GM10248 (cell line): Measurements from ENCODE around the gene TMEM132A.

Experiments
- CTCF ChIA-PET: fragments of 300-600 bp; sonication (Branson Sonifier 250); formaldehyde crosslinking; extraction: SDS; loops from one replicate; lab custom pipeline; 2021; ENCODE audit warnings: antibody characterized with exemption; lab: Yijun Ruan, JAX
- POLR2A ChIA-PET: fragments of 350-650 bp; sonication (Branson Sonifier 250); formaldehyde crosslinking; extraction: SDS; loops from one replicate; lab custom pipeline; 2020; ENCODE audit warnings: antibody characterized with exemption; lab: Yijun Ruan, JAX
- DNase-seq: peaks from one replicate; pipeline ENCODE4 v3.0.0; 2012; ENCODE audit errors: extremely low spot score
- TF ChIP-seq, protein P1 (sequence below): IDR thresholded peaks from 2 replicates; pipeline ENCODE4 v1.5.1; 2012; ENCODE audit warnings: mild to moderate bottlenecking, low read depth; ENCODE audit errors: extremely low read depth, missing control alignments, control extremely low read depth

TMEM132A gene

DNA sequence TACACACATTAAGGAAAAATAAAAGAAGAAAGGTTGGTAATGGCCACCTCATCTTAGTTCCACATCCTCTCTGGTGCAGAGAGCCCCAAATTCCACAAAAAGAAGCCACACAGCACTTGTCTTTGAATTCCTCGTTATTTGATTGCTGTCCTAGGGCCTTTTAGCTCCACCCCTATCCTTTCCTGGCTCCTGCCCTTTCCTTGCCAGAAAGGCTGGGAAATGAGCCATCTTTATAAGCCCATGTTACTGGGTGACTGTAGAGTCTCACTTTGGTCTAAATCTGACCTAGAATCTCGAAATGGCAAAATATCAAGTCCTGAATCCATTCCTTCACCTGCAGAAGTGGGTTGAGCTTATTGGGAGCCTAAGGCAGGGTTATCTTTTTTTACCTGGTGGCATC is 4.3 kb upstream of the TMEM132A start:
- no peak for DNase-seq
- ChIA-PET POLR2A (no interaction called here), CTCF (interaction anchor here (1.6 to 10.6 kb wide), 4 partner anchors 10 to 267 kb away, joined by 5 to 112 read pairs (median 18); partner anchors contain the start of gene PRPF19)
- TF ChIP-seq, protein P1, sequence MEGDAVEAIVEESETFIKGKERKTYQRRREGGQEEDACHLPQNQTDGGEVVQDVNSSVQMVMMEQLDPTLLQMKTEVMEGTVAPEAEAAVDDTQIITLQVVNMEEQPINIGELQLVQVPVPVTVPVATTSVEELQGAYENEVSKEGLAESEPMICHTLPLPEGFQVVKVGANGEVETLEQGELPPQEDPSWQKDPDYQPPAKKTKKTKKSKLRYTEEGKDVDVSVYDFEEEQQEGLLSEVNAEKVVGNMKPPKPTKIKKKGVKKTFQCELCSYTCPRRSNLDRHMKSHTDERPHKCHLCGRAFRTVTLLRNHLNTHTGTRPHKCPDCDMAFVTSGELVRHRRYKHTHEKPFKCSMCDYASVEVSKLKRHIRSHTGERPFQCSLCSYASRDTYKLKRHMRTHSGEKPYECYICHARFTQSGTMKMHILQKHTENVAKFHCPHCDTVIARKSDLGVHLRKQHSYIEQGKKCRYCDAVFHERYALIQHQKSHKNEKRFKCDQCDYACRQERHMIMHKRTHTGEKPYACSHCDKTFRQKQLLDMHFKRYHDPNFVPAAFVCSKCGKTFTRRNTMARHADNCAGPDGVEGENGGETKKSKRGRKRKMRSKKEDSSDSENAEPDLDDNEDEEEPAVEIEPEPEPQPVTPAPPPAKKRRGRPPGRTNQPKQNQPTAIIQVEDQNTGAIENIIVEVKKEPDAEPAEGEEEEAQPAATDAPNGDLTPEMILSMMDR = no peak

DNA sequence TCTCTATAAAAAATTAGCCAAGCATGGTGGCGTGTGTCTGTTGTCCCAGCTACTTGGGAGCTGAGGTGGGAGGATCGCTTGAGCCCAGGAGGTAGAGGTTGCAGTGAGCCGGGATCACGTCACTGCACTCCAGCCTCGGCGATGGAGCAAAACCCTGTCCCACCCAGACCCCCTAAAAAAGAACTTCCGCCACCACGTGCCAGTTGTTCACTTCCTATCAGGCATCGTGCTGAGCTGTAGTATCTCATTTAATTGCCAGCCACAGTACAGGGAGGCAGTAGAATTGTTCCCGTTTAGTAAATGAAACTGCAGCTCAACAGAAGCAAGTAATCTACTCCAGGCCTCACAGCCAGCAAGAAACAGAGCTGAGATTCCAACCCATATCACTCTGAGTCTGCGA is 3.0 kb upstream of the TMEM132A start:
- DNase-seq = no peak
- ChIA-PET CTCF (interaction anchor here (1.3 to 10.6 kb wide), 2 partner anchors 9 to 18 kb away, joined by 4 to 112 read pairs; partner anchors contain the start of gene PRPF19), POLR2A (interaction anchor here (0.7 kb wide), 1 partner anchor 1073 kb away, joined by 3 read pairs; no protein-coding TSS in a partner anchor)
- TF ChIP-seq, protein P1 = no peak

DNA sequence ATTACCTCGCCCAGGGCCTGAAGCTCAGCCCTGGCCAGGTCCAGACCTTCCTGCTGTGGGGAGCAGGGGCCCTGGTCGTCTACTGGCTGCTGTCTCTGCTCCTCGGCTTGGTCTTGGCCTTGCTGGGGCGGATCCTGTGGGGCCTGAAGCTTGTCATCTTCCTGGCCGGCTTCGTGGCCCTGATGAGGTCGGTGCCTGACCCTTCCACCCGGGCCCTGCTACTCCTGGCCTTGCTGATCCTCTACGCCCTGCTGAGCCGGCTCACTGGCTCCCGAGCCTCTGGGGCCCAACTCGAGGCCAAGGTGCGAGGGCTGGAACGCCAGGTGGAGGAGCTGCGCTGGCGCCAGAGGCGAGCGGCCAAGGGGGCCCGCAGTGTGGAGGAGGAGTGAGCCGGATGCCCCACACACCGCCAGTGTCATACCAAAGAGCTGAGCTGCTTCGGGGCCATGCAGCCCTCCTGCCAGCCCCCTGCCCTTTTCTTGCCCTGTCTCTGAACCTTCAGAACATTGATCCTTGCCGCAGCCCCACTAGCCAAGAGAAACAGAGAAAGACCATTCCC is 2.4 kb upstream of the TMEM132A start:
- no peak for DNase-seq
- CTCF ChIA-PET = interaction anchor here (0.9 to 1.3 kb wide), 3 partner anchors 8 to 22 kb away, joined by 3 to 5 read pairs (median 4); partner anchors contain the start of gene TMEM109
- TF ChIP-seq, protein P1 = no peak
- POLR2A ChIA-PET = interaction anchor here (0.5 to 0.7 kb wide), 2 partner anchors 17 to 1072 kb away, joined by 3 read pairs; no protein-coding TSS in a partner anchor

DNA sequence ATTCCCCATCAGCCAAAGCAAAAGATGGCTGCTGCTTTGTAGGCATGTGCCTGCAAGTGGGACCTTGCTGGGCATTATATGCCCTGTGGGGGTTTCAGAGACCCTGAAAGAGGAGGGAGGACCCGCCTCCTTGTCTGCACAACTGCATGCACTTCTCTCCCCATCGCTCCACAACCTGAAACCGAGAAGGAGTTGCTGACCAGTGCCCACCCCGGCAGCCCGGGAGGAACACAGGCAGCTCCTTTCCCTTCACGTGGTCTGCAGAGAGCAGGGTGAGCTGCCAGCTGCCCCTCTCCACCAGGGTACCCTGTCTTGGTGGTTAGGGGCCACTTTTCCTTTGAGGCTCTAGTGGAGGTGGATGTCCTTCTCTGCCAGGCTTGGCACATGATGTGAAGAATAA is 1.4 kb upstream of the TMEM132A start:
- CTCF ChIA-PET = interaction anchor here (1.0 to 1.8 kb wide), 4 partner anchors 8 to 372 kb away, joined by 3 to 8 read pairs (median 4); partner anchors contain the start of genes TMEM109 and VWCE
- TF ChIP-seq, protein P1 = no peak

DNA sequence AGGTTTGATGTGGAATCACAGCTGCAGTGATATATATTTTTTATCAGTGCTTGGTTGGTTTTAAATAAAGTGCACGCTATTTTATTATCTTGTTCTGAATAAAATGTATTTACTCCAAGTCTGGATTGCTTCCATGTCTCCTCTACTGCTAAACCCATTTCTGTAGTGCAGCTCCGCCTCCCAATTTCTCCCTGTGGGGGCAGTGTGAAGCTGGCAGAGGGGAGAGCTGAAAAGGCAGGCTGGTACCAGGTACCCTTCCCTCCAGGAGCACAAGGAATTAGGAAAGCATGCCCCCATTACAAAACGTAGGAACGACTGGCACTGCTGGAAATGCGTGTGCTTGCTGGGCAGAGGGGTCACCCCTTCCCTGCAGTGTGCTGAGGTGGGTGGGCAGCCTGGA is 934 bp upstream of the TMEM132A start:
- ChIA-PET POLR2A (no interaction called here), CTCF (interaction anchor here (1.2 to 1.8 kb wide), 5 partner anchors 8 to 371 kb away, joined by 3 to 8 read pairs (median 5); partner anchors contain the start of gene VWCE)
- TF ChIP-seq, protein P1 = no peak
- no peak for DNase-seq

More for the DNA sequence above, 1.4 kb upstream of the TMEM132A start:
- DNase-seq = no peak
- POLR2A ChIA-PET = no interaction called here

DNA sequence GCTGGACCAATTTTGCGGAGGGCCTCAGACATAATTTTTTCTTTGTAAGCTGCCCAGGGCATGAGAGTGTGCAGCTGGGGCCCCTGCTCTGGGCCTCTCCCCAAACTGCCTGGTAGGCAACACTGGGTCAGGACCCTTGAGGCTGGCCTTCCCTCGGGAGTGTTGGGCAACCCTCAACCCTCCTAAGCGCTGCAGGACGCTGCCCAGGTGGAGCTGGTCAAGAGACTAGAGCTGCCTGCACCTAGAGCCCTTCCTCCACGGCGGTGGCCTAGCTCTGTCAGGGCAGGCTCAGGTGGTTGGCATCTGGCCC is 505 bp upstream of the TMEM132A start:
- POLR2A ChIA-PET = no interaction called here
- DNase-seq = no peak
- CTCF ChIA-PET = interaction anchor here (1.2 to 1.8 kb wide), 5 partner anchors 9 to 371 kb away, joined by 3 to 8 read pairs (median 5); partner anchors contain the start of gene VWCE
- TF ChIP-seq, protein P1 = no peak
